Spinal cord (tissue), 10 donors: ENCODE results near the gene UNC13B. TPM values are rescaled to one million over a fixed set of nuclear protein-coding genes. Genes with fewer than 3 reads are reported as not detected.
A peak's percentile ranks its signal among the peaks of the same experiment; 100 is the strongest.

ENCODE experiments used
- DNase-seq, 6 donors: peaks; one replicate each; pipeline versions ENCODE4 v3.0.0 to v3.0.0-alpha.2; 2013 to 2015; ENCODE audit warnings: low spot score in 6 of 6, low read depth in 4 of 6
- H3K27ac ChIP-seq: one replicate; pipeline ENCODE4 v1.5.1; 2013; ENCODE audit warnings: low read depth, low read length, control low read depth
- H3K27me3 ChIP-seq: one replicate; pipeline ENCODE4 v1.6.1; 2013; ENCODE audit warnings: low read length; ENCODE audit not compliant: control insufficient read depth, insufficient read depth
- H3K36me3 ChIP-seq: one replicate; pipeline ENCODE4 v1.6.1; 2013; ENCODE audit warnings: low read length; ENCODE audit not compliant: control insufficient read depth, insufficient read depth
- H3K4me1 ChIP-seq: one replicate; pipeline ENCODE4 v1.6.1; 2013; ENCODE audit warnings: low read length; ENCODE audit not compliant: control insufficient read depth, insufficient read depth
- H3K4me3 ChIP-seq: one replicate; pipeline ENCODE4 v1.5.1; 2013; ENCODE audit warnings: low read depth, low read length, control low read depth
- H3K9me3 ChIP-seq: one replicate; pipeline ENCODE4 v1.6.1; 2013; ENCODE audit warnings: low read length; ENCODE audit not compliant: control insufficient read depth, insufficient read depth
- WGBS: methylation state at CpG from one replicate; pipeline ENCODE4 v1.1.5; 2013; ENCODE audit warnings: missing lambda C conversion rate; ENCODE audit not compliant: insufficient coverage; 5-methylcytosine and 5-hydroxymethylcytosine counted together
- long read RNA-seq, 4 donors: transcript quantifications; one replicate each; lab custom pipeline, GENCODE V29; 2026
- polyA plus RNA-seq, 2 donors: library from polyadenylated mRNA; unstranded; fragments of 120-200 nt; gene quantifications; one replicate each; pipeline ENCODE4 v1.2.1, GENCODE V29; 2013; ENCODE audit not compliant: insufficient read length in 2 of 2
- total RNA-seq, 2 donors: library from RNA; depleted of rRNA in 1 of 2; stranded (reverse); fragments of 120-200 nt in 1 of 2; fragments of >200 nt in 1 of 2; gene quantifications; one replicate each; pipeline versions ENCODE4 v1.2.3 to v1.2.4, GENCODE V29; 2013 to 2014
- donor health status: healthy.

The UNC13B gene
- total RNA-seq (10 to 100 TPM; 20.2 to 37.9 TPM), polyA plus RNA-seq (10 to 100 TPM; 24.2 to 25.6 TPM)
- long read RNA-seq, donor 1, result 0 reads
- long read RNA-seq, donor 2, result 0 reads
- long read RNA-seq, donor 3, result 0 reads
- long read RNA-seq, donor 4, partial matches to known transcripts, result 37 of 37 reads
- long read RNA-seq, donor 4, other reads (novel, unspliced or antisense), result 0 of 37 reads

GRCh38 chr9:35161713-35162604 is at the start of gene UNC13B:
Gene UNC13B (plus strand): TSS chr9:35162009. CDS start chr9:35162284, 275 bp downstream.
- DNase-seq, result peak; percentile 75 to 98 (median 90)
- under 1% methylated on average over 63 of the region's 70 CpGs for WGBS
- Histone ChIP-seq H3K4me3 (peak within 1 kb of the TSS; percentile 95), H3K27me3 (no peaks in the 10 kb centered on the region), H3K4me1 (no peaks in the 10 kb centered on the region), H3K9me3 (no peaks in the 10 kb centered on the region), H3K27ac (peak within 1 kb of the TSS; percentile 92), H3K36me3 (no peaks in the 10 kb centered on the region)

- H3K27ac ChIP-seq, result peak overlapping the region; percentile 83
- H3K4me3 ChIP-seq, result no peak overlapping the region
- H3K9me3 ChIP-seq, result no peaks in the 10 kb centered on the region
- peaks cover 15% of the 10 kb centered on the region for H3K36me3 ChIP-seq
- H3K4me1 ChIP-seq, result peaks cover 61% of the 10 kb centered on the region
- no peaks in the 10 kb centered on the region for H3K27me3 ChIP-seq
- DNase-seq, result no peak
- WGBS, result 54% methylated on average over 2 of the region's 3 CpGs
Observed at GRCh38 chr9:35112257-35113020, 49.4 kb upstream of the UNC13B start.

DNA sequence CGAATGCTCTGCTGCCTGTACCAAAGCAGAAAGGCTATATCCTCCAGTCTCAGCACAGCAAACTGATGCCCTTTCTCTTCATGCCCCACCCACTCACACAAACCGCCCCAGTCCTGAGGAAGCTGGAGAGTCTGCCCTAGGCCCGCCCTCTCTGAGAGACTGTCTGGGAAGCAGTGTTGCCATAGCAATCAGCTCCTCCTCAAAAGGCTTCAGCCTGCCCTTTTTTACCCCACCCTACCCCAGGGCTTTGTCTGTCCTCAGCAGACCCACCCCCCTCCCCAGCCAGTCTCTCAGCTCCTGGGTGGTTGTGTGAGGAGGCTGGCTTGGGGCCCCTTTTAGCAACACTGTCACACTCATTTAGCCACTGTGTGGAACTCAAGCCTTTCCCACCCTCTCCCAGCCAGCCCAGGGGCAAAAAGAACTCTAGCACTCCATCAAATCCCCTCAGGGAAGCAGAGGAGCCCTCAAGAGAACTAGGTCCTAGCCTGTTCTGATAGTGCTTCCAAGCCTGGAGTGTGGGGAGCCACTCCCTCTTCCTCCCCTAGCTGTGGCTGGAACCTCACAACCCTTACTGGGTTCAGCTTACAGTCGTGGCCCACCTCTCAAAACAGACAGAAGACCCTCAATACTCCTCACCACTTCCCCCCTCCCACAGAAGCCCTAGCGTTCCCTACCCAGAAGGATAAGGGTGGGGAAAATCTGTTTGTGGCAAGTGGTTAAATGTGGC is 47.5 kb upstream of the UNC13B start:
- 2% methylated on average over 3 of the region's 5 CpGs for WGBS
- Histone ChIP-seq H3K4me1 (peaks cover 59% of the 10 kb centered on the region), H3K27ac (peak overlapping the region; percentile 98)

GRCh38 chr9:35114840-35115628 is 46.8 kb upstream of the UNC13B start:
- WGBS, result 16% methylated on average over 8 of the region's 12 CpGs
- H3K9me3 ChIP-seq, result no peaks in the 10 kb centered on the region
- H3K36me3 ChIP-seq, result no peaks in the 10 kb centered on the region
- no peaks in the 10 kb centered on the region for H3K27me3 ChIP-seq
- H3K4me3 ChIP-seq, result peak overlapping the region; percentile 75
- H3K27ac ChIP-seq, result peak overlapping the region; percentile 98
- H3K4me1 ChIP-seq, result peaks cover 56% of the 10 kb centered on the region
- peak in 1 of 6 donors; percentile 53 for DNase-seq

More for the DNA sequence above, 47.5 kb upstream of the UNC13B start:
- H3K36me3 ChIP-seq, result no peaks in the 10 kb centered on the region
- no peaks in the 10 kb centered on the region for H3K27me3 ChIP-seq
- peak overlapping the region; percentile 75 for H3K4me3 ChIP-seq
- H3K9me3 ChIP-seq, result no peaks in the 10 kb centered on the region
- DNase-seq, result peak; percentile 64 to 95 (median 81)

DNA sequence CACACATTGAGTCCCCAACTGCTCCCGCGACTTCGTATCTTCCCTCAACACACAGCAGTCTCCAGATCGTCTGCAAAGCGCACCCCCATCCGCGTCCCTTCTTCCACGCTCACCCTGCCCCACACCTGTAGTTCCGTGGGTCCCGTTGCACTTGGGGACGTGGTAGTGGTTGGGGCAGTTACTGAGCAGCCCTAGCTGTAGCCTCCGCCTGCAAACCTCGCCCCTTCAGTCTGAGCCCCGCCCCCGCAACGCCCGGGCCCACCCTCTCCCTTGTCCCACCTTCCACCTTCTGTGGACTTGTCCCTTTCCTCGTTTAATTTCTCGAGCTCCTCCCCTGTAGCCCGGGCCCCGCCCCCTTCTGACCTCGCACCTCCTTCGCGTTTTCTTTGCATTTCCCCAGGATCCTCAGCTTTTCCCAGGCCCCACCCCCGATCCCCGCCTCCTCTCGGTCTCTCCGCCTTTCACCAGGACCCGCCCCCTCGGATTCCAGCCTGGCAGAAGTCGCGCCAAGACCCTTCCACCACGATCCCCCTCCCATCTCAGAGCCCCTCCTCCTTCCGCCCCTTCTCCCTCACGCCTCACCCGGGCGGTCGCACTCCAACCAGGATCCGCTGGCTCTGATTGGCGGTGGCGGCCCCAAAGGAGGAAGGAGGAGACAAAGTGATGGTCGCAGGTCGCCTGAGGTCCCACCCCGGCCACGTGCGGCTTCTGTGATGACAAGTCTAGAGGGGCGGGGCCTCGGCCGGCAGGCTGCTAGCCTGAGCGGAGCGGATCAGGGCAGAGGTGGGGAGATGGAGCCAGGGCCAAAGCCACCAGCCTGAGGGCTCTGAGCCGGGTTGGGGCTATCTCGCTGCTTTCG is 45.9 kb upstream of the UNC13B start, which contains the start of gene ATOSB:
ATOSB (minus strand) TSS at position 183 of the 859 bp plus-strand sequence. CDS start 7,588 bp downstream, outside the sequence.
- peaks cover 47% of the 10 kb centered on the region for H3K4me1 ChIP-seq
- under 1% methylated on average over 51 of the region's 54 CpGs for WGBS
- peak within 1 kb of the TSS; percentile 75 for H3K4me3 ChIP-seq
- DNase-seq, result peak; percentile 88 to 99 (median 92)
- H3K27me3 ChIP-seq, result no peaks in the 10 kb centered on the region
- no peaks in the 10 kb centered on the region for H3K9me3 ChIP-seq
- H3K36me3 ChIP-seq, result no peaks in the 10 kb centered on the region
- peak within 1 kb of the TSS; percentile 98 for H3K27ac ChIP-seq

- Histone ChIP-seq H3K27me3 (no peaks in the 10 kb centered on the region), H3K4me3 (peak overlapping the region; percentile 75), H3K36me3 (no peaks in the 10 kb centered on the region), H3K4me1 (peaks cover 44% of the 10 kb centered on the region), H3K9me3 (no peaks in the 10 kb centered on the region), H3K27ac (peak overlapping the region; percentile 98)
- WGBS, result 0% methylated on average over 12 of the region's 12 CpGs
- no peak for DNase-seq
Observed at GRCh38 chr9:35116539-35116897, 45.3 kb upstream of the UNC13B start.

DNA sequence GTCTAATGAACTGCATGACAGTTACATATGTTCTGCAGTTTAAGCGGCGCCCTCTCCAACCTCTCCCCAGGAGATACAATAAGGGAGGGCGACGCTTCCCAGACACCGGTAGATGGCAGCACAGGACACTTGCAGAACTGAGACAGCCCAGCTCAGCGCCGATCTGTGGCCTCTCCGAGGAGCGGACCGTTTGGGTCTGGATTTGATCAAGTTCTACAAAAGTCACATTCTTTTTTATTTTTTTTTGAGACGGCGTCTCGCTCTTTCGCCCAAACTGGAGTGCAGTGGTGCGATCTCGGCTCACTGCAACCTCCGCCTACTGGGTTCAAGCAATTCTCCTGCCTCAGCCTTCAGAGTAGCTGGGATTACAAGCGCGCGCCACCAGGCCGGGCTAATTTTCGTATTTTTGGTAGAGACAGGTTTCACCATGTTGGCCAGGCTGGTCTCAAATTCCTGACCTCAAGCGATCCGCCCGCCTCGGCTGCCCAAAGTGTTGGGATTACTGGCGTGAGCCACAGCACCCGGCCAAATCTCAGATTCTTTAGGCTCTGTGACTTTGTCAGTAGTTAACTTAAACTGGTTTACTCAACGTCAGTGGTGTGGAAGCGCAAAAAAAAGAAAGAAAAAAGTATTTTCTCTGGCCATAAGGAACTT is 44.8 kb upstream of the UNC13B start:
- DNase-seq, result peak; percentile 86 to 98 (median 93)
- peak overlapping the region; percentile 98 for H3K27ac ChIP-seq
- peak overlapping the region; percentile 75 for H3K4me3 ChIP-seq
- H3K9me3 ChIP-seq, result no peaks in the 10 kb centered on the region
- H3K36me3 ChIP-seq, result no peaks in the 10 kb centered on the region
- peaks cover 41% of the 10 kb centered on the region for H3K4me1 ChIP-seq
- WGBS, result 3% methylated on average over 25 of the region's 30 CpGs
- H3K27me3 ChIP-seq, result no peaks in the 10 kb centered on the region
